ENCODE results near the gene MED15. TPM values are rescaled to one million over a fixed set of nuclear protein-coding genes. Genes with fewer than 3 reads are reported as not detected.

Gene MED15
- total RNA-seq, 4 donors from 2014 or later = 16.5 to 110 (median 38.6) TPM

DNA sequence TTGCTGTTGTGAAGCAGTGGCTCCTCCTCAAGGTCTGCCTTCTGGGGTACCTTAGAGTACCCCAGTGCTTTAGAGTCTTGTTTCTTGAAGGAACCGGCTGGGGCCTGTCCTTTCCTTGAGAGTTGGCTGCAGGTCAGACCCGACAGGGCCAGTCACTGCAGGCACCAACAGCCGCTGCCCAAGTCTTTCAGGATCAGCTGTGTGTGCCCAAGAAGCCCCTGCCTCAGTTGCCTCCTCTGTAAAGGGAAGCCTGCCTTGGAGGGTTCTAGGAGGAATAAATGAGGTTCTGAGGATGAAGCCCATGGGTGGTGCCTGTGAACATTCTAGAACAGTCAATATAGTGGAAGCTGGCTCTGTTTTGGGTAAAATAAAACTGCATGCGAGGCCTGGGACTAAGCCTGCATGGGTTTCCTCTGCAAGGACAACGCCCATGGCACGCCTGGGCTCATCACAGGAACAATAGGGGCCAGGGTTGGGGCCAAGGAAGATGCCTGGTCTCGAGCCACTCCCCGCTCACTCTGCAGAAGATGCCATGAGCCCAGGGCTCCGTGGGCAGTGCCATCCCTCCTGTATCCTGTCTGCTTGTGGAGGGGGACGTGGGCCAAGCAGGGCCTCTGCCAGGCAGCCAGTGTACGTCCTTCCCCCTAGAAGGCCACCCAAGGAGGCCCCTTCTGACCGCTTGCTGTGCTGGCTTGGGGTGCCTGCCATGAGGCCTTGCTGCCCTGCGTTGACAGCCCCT is 81.6 kb downstream of the MED15 start:
- Histone ChIP-seq H3K36me3 (no peaks in the 10 kb centered on the region), H3K9me3 (no peaks in the 10 kb centered on the region), H3K4me3 (no peak overlapping the region), H3K4me1 (no peaks in the 10 kb centered on the region), H3K27me3 (no peaks in the 10 kb centered on the region), H3K27ac (no peak overlapping the region)
- no peak for DNase-seq
- intact Hi-C loops (cut with DNase I; ENCODE audit: low total_unique reads) = no loop called here
- TF ChIP-seq POLR2A (IDR thresholded peaks at IDR 0.05) = no peak
- TF ChIP-seq, protein P1, sequence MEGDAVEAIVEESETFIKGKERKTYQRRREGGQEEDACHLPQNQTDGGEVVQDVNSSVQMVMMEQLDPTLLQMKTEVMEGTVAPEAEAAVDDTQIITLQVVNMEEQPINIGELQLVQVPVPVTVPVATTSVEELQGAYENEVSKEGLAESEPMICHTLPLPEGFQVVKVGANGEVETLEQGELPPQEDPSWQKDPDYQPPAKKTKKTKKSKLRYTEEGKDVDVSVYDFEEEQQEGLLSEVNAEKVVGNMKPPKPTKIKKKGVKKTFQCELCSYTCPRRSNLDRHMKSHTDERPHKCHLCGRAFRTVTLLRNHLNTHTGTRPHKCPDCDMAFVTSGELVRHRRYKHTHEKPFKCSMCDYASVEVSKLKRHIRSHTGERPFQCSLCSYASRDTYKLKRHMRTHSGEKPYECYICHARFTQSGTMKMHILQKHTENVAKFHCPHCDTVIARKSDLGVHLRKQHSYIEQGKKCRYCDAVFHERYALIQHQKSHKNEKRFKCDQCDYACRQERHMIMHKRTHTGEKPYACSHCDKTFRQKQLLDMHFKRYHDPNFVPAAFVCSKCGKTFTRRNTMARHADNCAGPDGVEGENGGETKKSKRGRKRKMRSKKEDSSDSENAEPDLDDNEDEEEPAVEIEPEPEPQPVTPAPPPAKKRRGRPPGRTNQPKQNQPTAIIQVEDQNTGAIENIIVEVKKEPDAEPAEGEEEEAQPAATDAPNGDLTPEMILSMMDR (IDR thresholded peaks at IDR 0.05) = no peak

DNA sequence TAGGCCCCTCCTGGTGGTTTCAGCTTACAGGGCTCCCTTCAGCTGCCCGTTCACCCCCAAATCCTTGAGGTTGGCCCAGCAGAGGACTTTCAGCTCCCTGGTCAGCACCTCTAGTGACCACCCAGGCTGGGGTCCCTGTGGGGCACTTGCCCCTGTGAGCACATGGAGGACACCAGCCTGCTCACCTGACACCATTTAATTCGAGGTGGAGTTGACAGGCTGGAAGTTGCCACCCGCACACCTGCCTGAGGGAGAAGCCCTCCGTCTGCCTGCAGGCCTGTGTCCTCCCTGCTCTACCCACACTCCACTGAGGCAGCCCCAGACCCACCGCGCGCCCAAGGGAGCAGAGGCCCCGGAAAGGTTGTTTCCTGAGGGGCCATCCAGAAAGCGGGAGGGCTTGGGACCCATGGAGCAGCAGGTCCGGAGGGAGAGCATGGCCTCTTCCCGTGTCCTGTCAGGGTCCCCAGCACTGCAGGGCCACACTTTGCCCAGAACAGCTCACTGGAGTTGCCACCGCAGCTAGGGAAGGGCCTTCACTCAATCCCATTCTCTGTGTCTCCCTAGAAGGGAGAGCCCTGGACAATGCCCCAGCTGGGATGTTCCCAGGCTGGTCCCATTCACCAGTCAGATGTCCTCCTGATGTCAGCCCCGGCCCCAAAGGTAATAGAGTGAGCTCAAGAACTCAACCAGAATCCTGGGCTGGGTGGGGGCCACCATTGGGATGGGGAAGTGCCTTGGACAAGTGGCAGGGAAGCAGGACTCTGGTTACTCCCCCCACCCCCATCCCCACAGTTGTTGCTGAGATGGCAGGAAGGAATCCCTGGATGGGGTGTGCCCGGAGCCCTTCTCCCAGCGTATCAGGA is 82.4 kb downstream of the MED15 start:
- intact Hi-C loops (cut with DNase I; ENCODE audit: low total_unique reads) = no loop called here
- H3K27me3 ChIP-seq = no peaks in the 10 kb centered on the region
- H3K9me3 ChIP-seq = no peaks in the 10 kb centered on the region
- H3K27ac ChIP-seq = no peak overlapping the region
- no peak for DNase-seq
- no peaks in the 10 kb centered on the region for H3K4me1 ChIP-seq
- TF ChIP-seq, protein P1 (IDR thresholded peaks at IDR 0.05) = no peak
- no peak for TF ChIP-seq POLR2A (IDR thresholded peaks at IDR 0.05)
- no peak overlapping the region for H3K4me3 ChIP-seq
- H3K36me3 ChIP-seq = no peaks in the 10 kb centered on the region

DNA sequence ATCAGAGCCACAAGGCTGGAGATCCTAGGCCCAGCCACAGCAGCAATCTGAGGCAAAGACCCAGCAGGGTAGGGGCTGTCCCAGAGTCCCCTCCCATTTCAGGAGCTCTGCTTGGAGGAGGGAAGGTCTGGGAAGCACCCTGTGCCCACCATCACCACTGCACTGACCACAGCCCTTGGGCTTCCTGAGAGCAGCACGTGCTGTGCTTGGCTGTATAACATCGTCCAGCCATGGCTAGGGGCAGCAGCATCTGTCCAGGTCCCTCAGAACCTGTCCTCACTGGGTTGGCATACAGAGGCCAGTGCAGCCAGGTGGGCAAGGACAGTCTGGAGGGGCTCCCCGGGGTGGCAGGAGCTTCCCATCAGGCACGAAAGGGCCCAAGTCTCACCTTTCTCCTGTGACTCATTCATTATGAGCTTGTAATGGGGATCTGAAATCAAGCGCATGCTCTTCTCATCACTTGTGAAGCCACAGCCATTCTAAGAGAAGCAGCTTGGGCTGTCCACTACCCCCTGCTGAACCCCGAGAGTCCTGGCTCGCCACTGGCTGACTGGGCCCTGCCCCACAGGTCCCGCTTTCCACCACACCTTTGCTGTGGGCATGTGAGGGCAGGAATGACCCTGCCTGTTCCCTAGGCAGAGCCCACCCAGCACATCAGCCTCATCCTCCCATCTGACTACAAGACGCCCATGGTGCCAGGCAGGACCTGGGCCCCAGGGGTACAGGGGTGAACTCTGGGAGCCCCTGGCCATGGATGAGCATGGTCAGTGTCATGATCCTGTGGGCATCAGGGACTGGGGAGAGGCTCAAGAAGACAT is 83.3 kb downstream of the MED15 start:
- DNase-seq = no peak
- Histone ChIP-seq H3K27me3 (no peaks in the 10 kb centered on the region), H3K4me1 (no peaks in the 10 kb centered on the region), H3K4me3 (no peak overlapping the region), H3K27ac (no peak overlapping the region), H3K36me3 (no peaks in the 10 kb centered on the region), H3K9me3 (no peaks in the 10 kb centered on the region)
- intact Hi-C loops (cut with DNase I; ENCODE audit: low total_unique reads) = no loop called here
- no peak for TF ChIP-seq POLR2A (IDR thresholded peaks at IDR 0.05)
- TF ChIP-seq, protein P1 (IDR thresholded peaks at IDR 0.05) = no peak

DNA sequence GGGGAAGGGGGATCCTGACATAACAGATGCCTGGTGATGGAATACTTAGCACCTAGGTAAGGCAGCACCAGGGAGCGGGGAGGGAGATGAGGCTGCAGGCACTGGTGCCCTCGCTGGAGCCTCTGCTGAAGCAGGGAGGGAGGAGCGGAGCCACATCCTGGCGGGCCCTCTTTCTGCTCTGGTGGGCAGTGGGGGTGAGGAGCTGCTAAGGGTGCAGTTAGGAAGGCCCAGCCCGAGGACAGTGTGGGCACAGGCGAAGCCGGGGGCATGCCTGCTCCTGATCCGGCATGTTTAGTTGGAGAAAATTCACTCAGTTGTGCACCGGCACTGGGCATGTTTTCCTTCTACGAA is 83.9 kb downstream of the MED15 start:
- H3K27ac ChIP-seq = no peak overlapping the region
- TF ChIP-seq, protein P1 (IDR thresholded peaks at IDR 0.05) = no peak
- TF ChIP-seq POLR2A (IDR thresholded peaks at IDR 0.05) = no peak
- intact Hi-C loops (cut with DNase I; ENCODE audit: low total_unique reads) = no loop called here
- H3K9me3 ChIP-seq = no peaks in the 10 kb centered on the region
- H3K4me1 ChIP-seq = no peaks in the 10 kb centered on the region
- no peaks in the 10 kb centered on the region for H3K27me3 ChIP-seq
- H3K36me3 ChIP-seq = no peaks in the 10 kb centered on the region
- no peak overlapping the region for H3K4me3 ChIP-seq
- DNase-seq = no peak

All from uterus (tissue), 4 donors.